Heart right ventricle (tissue), 16 donors: Measurements from ENCODE around the gene MORC2. TPM values are rescaled to one million over a fixed set of nuclear protein-coding genes. Genes with fewer than 3 reads are reported as not detected.

Source experiments
- ATAC-seq, 8 donors: fragments of 200-7000 bp; cut with Tn5 transposase; one replicate each; pipeline ENCODE4 v1.9.1; 2020; ENCODE audit warnings: mild to moderate bottlenecking in 8 of 8, moderate library complexity in 8 of 8, moderate number of reproducible peaks in 1 of 8
- DNase-seq, 2 donors: peaks; one replicate each; pipeline ENCODE4 v3.0.0-alpha.2; 2020
- H3K27ac ChIP-seq, 10 donors: fragments of 200-600 bp; sonication (generic) in 2 of 10; one replicate each; pipeline versions ENCODE4 v1.5.0 to v1.8.0; 2020 to 2022; ENCODE audit warnings: mild to moderate bottlenecking in 3 of 10
- H3K27me3 ChIP-seq, 7 donors: fragments of 200-600 bp; one replicate each; pipeline ENCODE4 v1.8.0; 2021 to 2022; ENCODE audit warnings: mild to moderate bottlenecking in 2 of 7
- H3K36me3 ChIP-seq, 9 donors: fragments of 200-600 bp; sonication (generic) in 1 of 9; one replicate each; pipeline versions ENCODE4 v1.5.0 to v1.8.0; 2020 to 2022; ENCODE audit warnings: mild to moderate bottlenecking in 2 of 9
- H3K4me1 ChIP-seq, 9 donors: fragments of 200-600 bp; sonication (generic) in 1 of 9; one replicate each; pipeline versions ENCODE4 v1.5.0 to v1.8.0; 2020 to 2022; ENCODE audit warnings: mild to moderate bottlenecking in 4 of 9
- H3K4me3 ChIP-seq, 10 donors: fragments of 200-600 bp; sonication (generic) in 2 of 10; one replicate each; pipeline versions ENCODE4 v1.5.0 to v1.8.0; 2020 to 2022; ENCODE audit warnings: mild to moderate bottlenecking in 7 of 10, moderate library complexity in 2 of 10
- H3K9me3 ChIP-seq, 11 donors: fragments of 200-600 bp in 10 of 11; sonication (generic) in 2 of 11; one replicate each; pipeline versions ENCODE4 v1.5.0 to v1.8.0; 2013 to 2022; ENCODE audit warnings: mild to moderate bottlenecking in 2 of 11, control low read depth in 1 of 11, moderate library complexity in 1 of 11
- CTCF ChIP-seq, 9 donors: fragments of 200-600 bp; sonication (generic) in 2 of 9; IDR thresholded peaks; one replicate each; pipeline versions ENCODE4 v1.5.0 to v1.8.0; 2021 to 2022; ENCODE audit warnings: antibody characterized with exemption in 9 of 9, mild to moderate bottlenecking in 5 of 9, moderate library complexity in 1 of 9
- WGBS, 2 donors: extraction: QIAGEN DNeasy Blood & Tissue Kit; methylation state at CpG; one replicate each; pipeline ENCODE4 v1.1.7; 2013; ENCODE audit warnings: inconsistent platforms in 1 of 2; 5-methylcytosine and 5-hydroxymethylcytosine counted together
- intact Hi-C, 10 donors: fragments of 100-400 bp; cut with DNase I; formaldehyde crosslinking; loops; one replicate each; pipeline versions ENCODE4 v1.11.1 to v1.14.2; 2022
- polyA plus RNA-seq, 2 donors: library from polyadenylated mRNA; stranded (reverse); fragments of 200-250 nt; gene quantifications; one replicate each; pipeline ENCODE4 v1.2.3, GENCODE V29; 2013
- total RNA-seq, 10 donors: library from RNA; stranded (reverse); fragmentation: NEBNext Ultra II Directional in 3 of 10; extraction: Animal tissue kit (Norgen Biotek cat#: 25700) in 3 of 10; gene quantifications; one replicate each; pipeline versions ENCODE4 v1.2.1 to v1.2.4, GENCODE V29; 2021 to 2023
- donor health status: Arrhythmogenic right ventricular cardiomyopathy.
- donor health status: ischemic (EF 13 %, LVEDD 7.1; RV severe dilation, severe dysfunction).
- donor health status: healthy with polysubstance abuse.
- donor health status: DM: no; HTN: yes; CAD: no.
- donor health status: DM: no; HTN: no; CAD: no.
- donor health status: ischemic (EF 25% LVEDD 6.9; RV normal size, moderate dysfunction).
- donor health status: ischemic (EF 25% LVEDD 5.7; RV mildly dilated, moderate dysfunction).
- donor health status: healthy.
- donor health status: DM: yes; HTN: yes; CAD: no.
- donor health status: Ischemic cardiomyopathy.
- donor health status: ischemic (EF 35%, LVEDD 5.7; RV mildly dilated, moderate dysfunction).
- donor health status: nonischemic (EF 11% LVEDD 7.7; RV severe dilation, severe dysfunction).
- donor health status: DM: yes; HTN: yes; CAD: no.
- donor health status: PGD.
- donor health status: ischemic (EF 29% LVEDD 5.4; RV normal size, mild dysfunction).
- donor health status: nonischemic (EF 23%, LVEDD 6.1; RV moderate dilation, normal function).

MORC2 gene
- total and polyA plus RNA-seq, 12 donors, result 14.1 to 27.8 (median 20.5) TPM

GRCh38 chr22:30876915-30877553 is 91.5 kb downstream of the MORC2 start:
- Histone ChIP-seq H3K36me3 (no peaks in the 10 kb centered on the region), H3K4me3 (no peak overlapping the region), H3K27me3 (no peaks in the 10 kb centered on the region), H3K9me3 (no peaks in the 10 kb centered on the region), H3K4me1 (peaks cover 4 to 67% (median 46%) of the 10 kb centered on the region in 9 donors), H3K27ac (peak overlapping the region in 5 of 10 donors; percentile 58 to 74 (median 66))
- intact Hi-C loops, result loop anchor here in 1 of 10 donors (10.0 kb wide), 1 partner anchor 62 kb away; no protein-coding TSS in a partner anchor
- ATAC-seq, result peak in 6 of 8 donors; percentile 19 to 57 (median 45)
- WGBS, 2 donors, result 34 to 36% methylated on average over 9 of the region's 9 CpGs
- peak; percentile 41 to 49 for DNase-seq
- no peak for TF ChIP-seq CTCF (IDR thresholded peaks at IDR 0.05)

- peaks cover 4 to 60% (median 41%) of the 10 kb centered on the region in 9 donors for H3K4me1 ChIP-seq
- WGBS, 2 donors, result 90 to 93% methylated on average over 9 of the region's 9 CpGs
- ATAC-seq, result peak in 1 of 8 donors; percentile 2
- TF ChIP-seq CTCF (IDR thresholded peaks at IDR 0.05), result no peak
- no peaks in the 10 kb centered on the region for H3K9me3 ChIP-seq
- no peaks in the 10 kb centered on the region for H3K36me3 ChIP-seq
- peak in 1 of 2 donors; percentile 5 for DNase-seq
- H3K27me3 ChIP-seq, result no peaks in the 10 kb centered on the region
- H3K27ac ChIP-seq, result peak overlapping the region in 7 of 10 donors; percentile 11 to 74 (median 65)
- intact Hi-C loops, result loop anchor here in 1 of 10 donors (10.0 kb wide), 1 partner anchor 61 kb away; no protein-coding TSS in a partner anchor
- H3K4me3 ChIP-seq, result no peak overlapping the region
Observed at GRCh38 chr22:30876221-30876751, 92.3 kb downstream of the MORC2 start.

GRCh38 chr22:30875481-30876215 is 92.9 kb downstream of the MORC2 start:
- no peaks in the 10 kb centered on the region for H3K36me3 ChIP-seq
- ATAC-seq, result peak; percentile 75 to 89 (median 79)
- H3K27ac ChIP-seq, result peak overlapping the region in 7 of 10 donors; percentile 11 to 74 (median 65)
- H3K9me3 ChIP-seq, result no peaks in the 10 kb centered on the region
- no peaks in the 10 kb centered on the region for H3K27me3 ChIP-seq
- WGBS, 2 donors, result 68 to 83% methylated on average over 17 of the region's 17 CpGs
- intact Hi-C loops, result loop anchor here in 1 of 10 donors (10.0 kb wide), 1 partner anchor 61 kb away; no protein-coding TSS in a partner anchor
- H3K4me3 ChIP-seq, result no peak overlapping the region
- H3K4me1 ChIP-seq, result peaks cover 4 to 54% (median 36%) of the 10 kb centered on the region in 9 donors
- TF ChIP-seq CTCF (IDR thresholded peaks at IDR 0.05), result no peak
- peak; percentile 62 to 71 for DNase-seq

Other genes with a start within 250 kb of the MORC2 start
- gene TUG1, start 491 bp upstream of the MORC2 start, total RNA-seq, result 10 to 100 TPM; 37.7 to 48.4 (median 44.2) TPM
- 10 to 100 TPM; 18.6 to 40.2 TPM for gene TUG1, start 491 bp upstream of the MORC2 start, polyA plus RNA-seq
- gene SMTN, start 112.5 kb upstream of the MORC2 start, total RNA-seq, result 100 to 1,000 TPM; 146 to 290 (median 204) TPM
- 100 to 1,000 TPM in 1 of 2 donors, 10 to 100 TPM in 1; 64.2 to 398 TPM for gene SMTN, start 112.5 kb upstream of the MORC2 start, polyA plus RNA-seq
- 10 to 100 TPM; 21.5 to 73.9 (median 45.3) TPM for gene SELENOM, start 138.8 kb upstream of the MORC2 start, total RNA-seq
- 100 to 1,000 TPM; 122 to 134 TPM for gene SELENOM, start 138.8 kb upstream of the MORC2 start, polyA plus RNA-seq
- 10 to 100 TPM; 15.2 to 31.7 (median 19.3) TPM for gene INPP5J, start 154.2 kb upstream of the MORC2 start, total RNA-seq
- gene INPP5J, start 154.2 kb upstream of the MORC2 start, polyA plus RNA-seq, result 10 to 100 TPM in 1 of 2 donors, 1 to 10 TPM in 1; 7.9 to 14.0 TPM
- not detected for gene PLA2G3, start 171.7 kb upstream of the MORC2 start, total RNA-seq
- gene PLA2G3, start 171.7 kb upstream of the MORC2 start, polyA plus RNA-seq, result under 1 TPM in 1 of 2 donors, not detected in 1; 0.01 TPM
- 10 to 100 TPM; 20.4 to 24.9 (median 22.0) TPM for gene RNF185, start 191.4 kb upstream of the MORC2 start, total RNA-seq
- gene RNF185, start 191.4 kb upstream of the MORC2 start, polyA plus RNA-seq, result 10 to 100 TPM; 12.2 to 18.7 TPM
- 10 to 100 TPM in 5 of 10 donors, 1 to 10 TPM in 5; 6.5 to 18.8 (median 9.7) TPM for gene LIMK2, start 243.5 kb upstream of the MORC2 start, total RNA-seq
- 10 to 100 TPM in 1 of 2 donors, 1 to 10 TPM in 1; 6.0 to 12.1 TPM for gene LIMK2, start 243.5 kb upstream of the MORC2 start, polyA plus RNA-seq